Measurements from ENCODE around the gene FUS. TPM values are rescaled to one million over a fixed set of nuclear protein-coding genes. Genes with fewer than 3 reads are reported as not detected.

The FUS gene
- total and polyA plus RNA-seq, 9 of the 15 experiments (the other 6 are each of a cell fraction or from before 2014, with no cell fraction given): 43.9 to 575 (median 87.2) TPM

DNA sequence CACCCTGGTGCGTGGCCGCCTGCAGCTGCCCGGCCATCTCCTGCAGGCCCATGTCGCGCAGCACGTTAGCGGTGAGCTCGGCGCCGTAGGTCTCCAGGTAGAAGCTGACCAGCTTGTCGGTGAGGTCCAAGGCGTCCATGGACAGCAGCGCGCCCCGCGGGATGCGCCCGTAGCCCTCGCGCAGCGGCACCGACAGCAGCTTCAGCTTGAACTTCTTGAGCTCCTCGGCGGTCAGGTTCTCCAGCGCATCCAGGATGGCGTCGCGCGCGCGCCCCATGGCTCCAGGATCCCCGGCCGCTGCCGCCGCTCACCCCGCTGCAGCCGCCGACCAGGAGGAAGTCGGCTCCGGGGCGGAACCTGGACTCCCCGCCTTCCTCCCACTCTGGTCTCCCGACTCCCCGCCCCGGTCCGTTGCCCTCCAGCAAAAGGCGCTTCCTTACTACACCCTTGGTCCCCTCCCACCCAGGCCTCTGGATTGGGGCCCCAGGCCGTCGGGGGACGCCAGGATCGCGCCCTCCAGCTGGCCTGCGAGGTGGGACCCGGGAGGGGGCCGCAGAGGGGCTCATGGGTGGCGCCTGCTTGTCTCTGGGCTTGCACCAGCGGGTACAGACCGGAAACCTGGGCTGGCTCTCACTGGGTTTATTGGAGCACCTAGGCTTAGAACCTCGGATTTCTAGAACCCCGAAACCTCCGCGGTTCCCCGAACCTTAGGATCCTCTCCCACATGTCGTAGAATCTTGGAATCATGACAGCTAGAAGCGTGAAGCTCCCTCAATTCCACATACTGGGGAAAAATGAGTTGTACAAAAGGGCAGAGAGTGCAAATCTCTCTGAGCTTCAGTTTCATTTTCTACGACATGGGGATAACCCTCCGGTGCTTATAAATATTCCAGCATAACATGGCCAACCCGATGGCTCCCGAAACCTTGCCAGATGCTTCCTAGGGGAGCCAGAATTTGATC, 22.8 kb downstream of the FUS start, which contains the start of gene PYCARD:
Gene PYCARD (minus strand): TSS at position 347 of the 962 bp plus-strand sequence. CDS start 70 bp downstream, at position 277.
- Histone ChIP-seq H3K79me2 (ENCODE audit: control insufficient read depth, insufficient read depth, low read length) (no peaks in the 10 kb centered on the region), H3K4me2 (ENCODE audit: insufficient read depth, low read length) (peak within 1 kb of the TSS; percentile 77), H3K27ac (ENCODE audit: extremely low read depth, low read depth, low read length) (no peak within 1 kb of the TSS; the same call in 2 of the 3 replicates), H3K9ac (ENCODE audit: insufficient read depth in 1 of 2, low read depth in 2 of 2, low read length in 2 of 2) (peak within 1 kb of the TSS; percentile 13 to 91; a peak in 3 of 4 replicates), H3K9me1 (ENCODE audit: control insufficient read depth, insufficient read depth, low read length) (no peaks in the 10 kb centered on the region), H3K27me3 (ENCODE audit: control insufficient read depth in 2 of 2, insufficient read depth in 2 of 2, low read length in 2 of 2) (peaks cover 0 to 6% of the 10 kb centered on the region in 2 experiments; a peak in 2 of 5 replicates), H3K9me3 (replicated peaks; ENCODE audit: control insufficient read depth, insufficient read depth, low read depth, low read length) (no peaks in the 10 kb centered on the region), H3K4me1 (replicated peaks in 1 of 2; ENCODE audit: control insufficient read depth in 2 of 2, insufficient read depth in 2 of 2, low read length in 2 of 2) (peaks cover 20 to 33% of the 10 kb centered on the region in 2 experiments), H2AFZ (ENCODE audit: low read depth, low read length) (peak within 1 kb of the TSS; percentile 84), H3K4me3 (peak within 1 kb of the TSS; percentile 45), H3K36me3 (ENCODE audit: control insufficient read depth, insufficient read depth, low read length) (peaks cover 6% of the 10 kb centered on the region; the same call in 2 of the 3 replicates), H4K20me1 (replicated peaks; ENCODE audit: control insufficient read depth, insufficient read depth, low read length) (peaks cover 15% of the 10 kb centered on the region)
- intact Hi-C loops (cut with micrococcal nuclease) (loop anchor here (5.0 to 10.0 kb wide), 2 partner anchors 180 to 662 kb away; no protein-coding TSS in a partner anchor), in situ Hi-C loops (cut with MboI) (loop anchor here (5.0 kb wide), 1 partner anchor 90 kb away; no protein-coding TSS in a partner anchor)
- FAIRE-seq: no peak
- peak; percentile 41 to 59 (median 57) for DNase-seq (ENCODE audit: extremely low read depth in 1 of 4, low spot score in 3 of 4)
- WGBS (ENCODE audit: insufficient coverage, low coverage, missing lambda C conversion rate): 38% methylated on average over 46 of the region's 69 CpGs
- POLR2A ChIA-PET: interaction anchor here (0.6 to 3.1 kb wide), 13 partner anchors 8 to 200 kb away, joined by 3 to 18 read pairs (median 4); partner anchors contain the start of genes FUS, PYDC1 and TRIM72
- peak; percentile 22 for ATAC-seq
- CTCF ChIA-PET (ENCODE audit: low intra/inter-chr PET ratio): no interaction called here
- BruUV-seq (replicated peaks): no TSS peak
- TF ChIP-seq RBM22 (IDR thresholded peaks at IDR 0.05; ENCODE audit: low read depth, low read length, poor library complexity, severe bottlenecking) (peak; percentile 68), YY1 (IDR thresholded peaks at IDR 0.05; ENCODE audit: borderline replicate concordance in 1 of 3, control insufficient read depth in 1 of 3, extremely low read depth in 1 of 3, insufficient read depth in 3 of 3, insufficient read length in 1 of 3, insufficient replicate concordance in 2 of 3, low read depth in 1 of 3, low read length in 2 of 3) (peak in 1 of 3 experiments; percentile 45), ZFX (CRISPR knock-in tag; IDR thresholded peaks at IDR 0.05) (no peak), NRF1 (conservative IDR thresholded peaks at IDR 0.05 in 1 of 2, IDR thresholded peaks at IDR 0.05 in 1 of 2) (peak; percentile 72 to 80), ETS2 (tag; IDR thresholded peaks at IDR 0.05; ENCODE audit: borderline replicate concordance, poor library complexity, severe bottlenecking) (no peak), TEAD4 (IDR thresholded peaks at IDR 0.05; ENCODE audit: low read length) (peak; percentile 18; the same call in 1 of the 2 replicates), TEAD4 (CRISPR knock-in tag; IDR thresholded peaks at IDR 0.05; ENCODE audit: borderline replicate concordance) (no peak), GABPA (tag; conservative IDR thresholded peaks at IDR 0.05; ENCODE audit: low read depth) (peak; percentile 58), PHF8 (IDR thresholded peaks at IDR 0.05; ENCODE audit: borderline replicate concordance, low read length) (peak; percentile 61; the same call in 1 of the 2 replicates), BACH1 (tag; IDR thresholded peaks at IDR 0.05) (no peak), RB1 (IDR thresholded peaks at IDR 0.05; ENCODE audit: low read depth) (peak; percentile 15; the same call in 1 of the 2 replicates), ZNF431 (CRISPR knock-in tag; IDR thresholded peaks at IDR 0.05) (no peak), ZC3H8 (IDR thresholded peaks at IDR 0.05) (no peak), HINFP (tag; conservative IDR thresholded peaks at IDR 0.05; ENCODE audit: low read depth) (peak; percentile 81), SPI1 (IDR thresholded peaks at IDR 0.05; ENCODE audit: borderline replicate concordance, low read depth, low read length) (0 out of 2 replicates have a peak, but pooled peaks have one; percentile 49), KDM4B (IDR thresholded peaks at IDR 0.05; ENCODE audit: borderline replicate concordance in 2 of 2, low read depth in 1 of 2) (0 out of 4 replicates have a peak, but pooled peaks of 1 of the 2 experiments have one; percentile 49)
